GM12878 (cell line): ENCODE data around the gene MIAT. TPM values are rescaled to one million over a fixed set of nuclear protein-coding genes. Genes with fewer than 3 reads are reported as not detected.

Experiments used
- ATF3 ChIP-seq: IDR thresholded peaks from 2 replicates; pipeline ENCODE4 v1.6.1; 2011; ENCODE audit warnings: low read depth, mild to moderate bottlenecking, low read length, moderate library complexity, borderline replicate concordance; ENCODE audit errors: extremely low read depth
- CBX3 ChIP-seq: fragments of 200-600 bp; sonication (generic); IDR thresholded peaks from 2 replicates; pipeline ENCODE4 v1.6.1; 2016; ENCODE audit warnings: low read depth, borderline replicate concordance
- CEBPB ChIP-seq, 2 experiments: fragments of 150-350 bp in 1 of 2; IDR thresholded peaks; 2 replicates each; pipeline ENCODE4 v1.6.1; 2012 to 2014; ENCODE audit warnings: low read depth in 2 of 2, low read length in 2 of 2, borderline replicate concordance in 1 of 2, inconsistent platforms in 1 of 2
- EP300 ChIP-seq, 2 experiments: fragments of 150-350 bp in 1 of 2; IDR thresholded peaks; 2 replicates each; pipeline ENCODE4 v1.6.1; 2011 to 2012; ENCODE audit warnings: low read depth in 2 of 2, low read length in 2 of 2, borderline replicate concordance in 1 of 2, improper control_type of control experiment in 1 of 2, inconsistent platforms in 1 of 2; ENCODE audit not compliant: control insufficient read depth in 1 of 2
- FOXM1 ChIP-seq: IDR thresholded peaks from 2 replicates; pipeline ENCODE4 v1.6.1; 2012; ENCODE audit warnings: low read depth, mild to moderate bottlenecking, inconsistent platforms, low read length, moderate library complexity
- LARP7 ChIP-seq: fragments of 450-650 bp; IDR thresholded peaks from 2 replicates; pipeline ENCODE4 v1.6.1; 2017; ENCODE audit warnings: mild to moderate bottlenecking
- MYB ChIP-seq: fragments of 150-350 bp; IDR thresholded peaks from 2 replicates; pipeline ENCODE4 v1.6.1; 2014; ENCODE audit warnings: mild to moderate bottlenecking, low read depth, low read length, borderline replicate concordance
- NFIC ChIP-seq: IDR thresholded peaks from 2 replicates; pipeline ENCODE4 v1.6.1; 2012; ENCODE audit warnings: low read depth, mild to moderate bottlenecking, inconsistent platforms, low read length, moderate library complexity
- NFYA ChIP-seq: IDR thresholded peaks from 2 replicates; pipeline ENCODE4 v1.6.1; 2011; ENCODE audit warnings: low read depth, mild to moderate bottlenecking, low read length, improper control_type of control experiment, borderline replicate concordance
- POLR2AphosphoS2 ChIP-seq: IDR thresholded peaks from 2 replicates; pipeline ENCODE4 v1.6.1; 2011; ENCODE audit warnings: low read depth, mild to moderate bottlenecking, low read length, improper control_type of control experiment, moderate library complexity
- SMARCA5 ChIP-seq: fragments of 450-650 bp; IDR thresholded peaks from 2 replicates; pipeline ENCODE4 v1.6.1; 2017; ENCODE audit warnings: mild to moderate bottlenecking
- SRF ChIP-seq, 2 experiments: IDR thresholded peaks; 2 replicates each; pipeline ENCODE4 v1.6.1; 2011; ENCODE audit warnings: low read depth in 2 of 2, low read length in 2 of 2, mild to moderate bottlenecking in 1 of 2, moderate library complexity in 1 of 2
- YBX1 ChIP-seq: fragments of 450-650 bp; IDR thresholded peaks from 2 replicates; pipeline ENCODE4 v1.6.1; 2016; ENCODE audit warnings: antibody characterized with exemption
- ZBTB4 ChIP-seq: fragments of 450-650 bp; formaldehyde crosslinking; IDR thresholded peaks from 2 replicates; pipeline ENCODE4 v1.4.0; 2022; ENCODE audit warnings: mild to moderate bottlenecking, moderate library complexity
- polyA plus RNA-seq, 11 experiments: library from polyadenylated mRNA; depleted of rRNA in 4 of 11; unstranded in 6 of 11; stranded (reverse) in 5 of 11; fragments of >200 nt; fragmentation: Nextera tagmentation in 4 of 11; fragmentation: Illumina TruSeq in 1 of 11; extraction: Ambion mirVana in 4 of 11; extraction: Trizol in 1 of 11; gene quantifications; 1 replicate in 1 of 11; 2 replicates in 10 of 11; pipeline versions ENCODE4 v1.2.1 to v1.2.3, GENCODE V29; 2011 to 2016; ENCODE audit warnings: inconsistent platforms in 2 of 11, missing spikeins in 2 of 11, low read depth in 1 of 11
- total RNA-seq, 4 experiments: library from RNA; depleted of rRNA in 3 of 4; stranded (reverse); fragments of >200 nt in 3 of 4; fragmentation: Illumina TruSeq in 1 of 4; extraction: Trizol in 1 of 4; gene quantifications; 2 replicates each; pipeline versions ENCODE4 v1.2.1 to v1.2.3, GENCODE V29; 2013 to 2021
- TF ChIP-seq, protein P1 (sequence below): fragments of 450-650 bp; IDR thresholded peaks from 2 replicates; pipeline ENCODE4 v1.6.1; 2016; ENCODE audit warnings: mild to moderate bottlenecking, moderate library complexity, borderline replicate concordance
- TF ChIP-seq, protein P2 (sequence below): fragments of 450-650 bp; IDR thresholded peaks from 2 replicates; pipeline ENCODE4 v1.6.1; 2018; ENCODE audit warnings: borderline replicate concordance, mild to moderate bottlenecking; ENCODE audit not compliant: partially characterized antibody

The MIAT gene
- total and polyA plus RNA-seq, 10 of the 15 experiments (the other 5 are each of a cell fraction or from before 2014, with no cell fraction given), result 0.39 to 13.7 (median 4.6) TPM

DNA sequence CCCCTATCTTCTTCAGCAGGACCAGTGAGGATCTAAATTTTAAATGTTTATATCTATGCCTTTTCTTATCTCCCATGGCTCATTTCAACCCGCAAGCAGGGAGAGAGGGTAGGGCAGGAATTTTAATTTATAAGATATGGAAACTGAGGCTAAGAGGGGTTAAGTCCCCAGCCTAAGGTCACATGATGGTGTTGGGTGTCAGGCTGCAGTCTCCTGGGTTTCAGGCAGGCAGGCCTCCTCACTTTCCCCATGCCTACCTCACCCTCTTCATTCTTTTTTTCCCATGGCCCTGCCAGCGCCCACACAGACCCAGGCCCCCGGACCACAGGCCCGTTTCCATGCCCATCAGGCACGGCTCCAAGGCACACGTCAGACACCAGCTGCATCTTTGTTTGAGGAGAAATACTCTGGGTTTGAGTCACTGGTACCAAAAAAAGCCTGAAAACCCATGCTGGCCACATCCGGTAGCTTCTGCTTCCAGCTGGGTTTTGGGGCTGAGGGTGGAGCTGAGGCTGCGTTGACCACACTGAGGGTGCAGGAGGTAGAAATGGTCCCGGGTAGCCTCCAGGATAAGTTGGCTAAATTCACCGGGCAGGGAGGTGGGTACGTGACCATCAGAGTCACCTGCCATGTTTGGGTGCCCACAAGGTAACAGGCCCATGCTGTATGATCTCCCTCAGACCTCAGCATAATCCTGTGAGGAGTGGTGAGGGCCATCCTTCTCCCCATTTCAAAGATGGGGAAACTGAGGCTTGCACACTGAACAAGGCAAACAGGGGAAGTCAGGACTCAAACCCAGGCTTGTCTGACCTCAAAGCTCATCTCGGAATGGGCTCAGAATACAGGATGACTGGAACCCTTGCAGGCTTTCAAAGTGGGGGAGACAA lies 47.1 kb upstream of the MIAT start (continued):
- TF ChIP-seq ZBTB4, result no peak
- TF ChIP-seq NFYA, result no peak
- TF ChIP-seq CBX3, result no peak
- TF ChIP-seq FOXM1, result peak; percentile 99
- TF ChIP-seq ATF3, result peak; percentile 45; the same call in 1 of the 2 replicates
- peak; percentile 98 for TF ChIP-seq NFIC
- TF ChIP-seq MYB, result no peak
- TF ChIP-seq, protein P1, sequence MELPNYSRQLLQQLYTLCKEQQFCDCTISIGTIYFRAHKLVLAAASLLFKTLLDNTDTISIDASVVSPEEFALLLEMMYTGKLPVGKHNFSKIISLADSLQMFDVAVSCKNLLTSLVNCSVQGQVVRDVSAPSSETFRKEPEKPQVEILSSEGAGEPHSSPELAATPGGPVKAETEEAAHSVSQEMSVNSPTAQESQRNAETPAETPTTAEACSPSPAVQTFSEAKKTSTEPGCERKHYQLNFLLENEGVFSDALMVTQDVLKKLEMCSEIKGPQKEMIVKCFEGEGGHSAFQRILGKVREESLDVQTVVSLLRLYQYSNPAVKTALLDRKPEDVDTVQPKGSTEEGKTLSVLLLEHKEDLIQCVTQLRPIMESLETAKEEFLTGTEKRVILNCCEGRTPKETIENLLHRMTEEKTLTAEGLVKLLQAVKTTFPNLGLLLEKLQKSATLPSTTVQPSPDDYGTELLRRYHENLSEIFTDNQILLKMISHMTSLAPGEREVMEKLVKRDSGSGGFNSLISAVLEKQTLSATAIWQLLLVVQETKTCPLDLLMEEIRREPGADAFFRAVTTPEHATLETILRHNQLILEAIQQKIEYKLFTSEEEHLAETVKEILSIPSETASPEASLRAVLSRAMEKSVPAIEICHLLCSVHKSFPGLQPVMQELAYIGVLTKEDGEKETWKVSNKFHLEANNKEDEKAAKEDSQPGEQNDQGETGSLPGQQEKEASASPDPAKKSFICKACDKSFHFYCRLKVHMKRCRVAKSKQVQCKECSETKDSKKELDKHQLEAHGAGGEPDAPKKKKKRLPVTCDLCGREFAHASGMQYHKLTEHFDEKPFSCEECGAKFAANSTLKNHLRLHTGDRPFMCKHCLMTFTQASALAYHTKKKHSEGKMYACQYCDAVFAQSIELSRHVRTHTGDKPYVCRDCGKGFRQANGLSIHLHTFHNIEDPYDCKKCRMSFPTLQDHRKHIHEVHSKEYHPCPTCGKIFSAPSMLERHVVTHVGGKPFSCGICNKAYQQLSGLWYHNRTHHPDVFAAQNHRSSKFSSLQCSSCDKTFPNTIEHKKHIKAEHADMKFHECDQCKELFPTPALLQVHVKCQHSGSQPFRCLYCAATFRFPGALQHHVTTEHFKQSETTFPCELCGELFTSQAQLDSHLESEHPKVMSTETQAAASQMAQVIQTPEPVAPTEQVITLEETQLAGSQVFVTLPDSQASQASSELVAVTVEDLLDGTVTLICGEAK, result peak; percentile 51; the same call in 1 of the 2 replicates
- TF ChIP-seq SMARCA5, result peak; percentile 71
- TF ChIP-seq LARP7, result no peak; the same call in 1 of the 2 replicates
- TF ChIP-seq, protein P2, sequence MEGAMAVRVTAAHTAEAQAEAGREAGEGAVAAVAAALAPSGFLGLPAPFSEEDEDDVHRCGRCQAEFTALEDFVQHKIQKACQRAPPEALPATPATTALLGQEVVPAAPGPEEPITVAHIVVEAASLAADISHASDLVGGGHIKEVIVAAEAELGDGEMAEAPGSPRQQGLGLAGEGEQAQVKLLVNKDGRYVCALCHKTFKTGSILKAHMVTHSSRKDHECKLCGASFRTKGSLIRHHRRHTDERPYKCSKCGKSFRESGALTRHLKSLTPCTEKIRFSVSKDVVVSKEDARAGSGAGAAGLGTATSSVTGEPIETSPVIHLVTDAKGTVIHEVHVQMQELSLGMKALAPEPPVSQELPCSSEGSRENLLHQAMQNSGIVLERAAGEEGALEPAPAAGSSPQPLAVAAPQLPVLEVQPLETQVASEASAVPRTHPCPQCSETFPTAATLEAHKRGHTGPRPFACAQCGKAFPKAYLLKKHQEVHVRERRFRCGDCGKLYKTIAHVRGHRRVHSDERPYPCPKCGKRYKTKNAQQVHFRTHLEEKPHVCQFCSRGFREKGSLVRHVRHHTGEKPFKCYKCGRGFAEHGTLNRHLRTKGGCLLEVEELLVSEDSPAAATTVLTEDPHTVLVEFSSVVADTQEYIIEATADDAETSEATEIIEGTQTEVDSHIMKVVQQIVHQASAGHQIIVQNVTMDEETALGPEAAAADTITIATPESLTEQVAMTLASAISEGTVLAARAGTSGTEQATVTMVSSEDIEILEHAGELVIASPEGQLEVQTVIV, result no peak
- no peak for TF ChIP-seq POLR2AphosphoS2
- TF ChIP-seq EP300 (IDR thresholded peaks at IDR 0.05; ENCODE audit: borderline replicate concordance in 1 of 2, control insufficient read depth in 1 of 2, low read depth in 2 of 2, low read length in 2 of 2), result peak; percentile 99
- TF ChIP-seq CEBPB (IDR thresholded peaks at IDR 0.05; ENCODE audit: borderline replicate concordance in 1 of 2, low read depth in 2 of 2, low read length in 2 of 2), result peak in 1 of 2 experiments; percentile 89; a peak in 1 of 4 replicates
- TF ChIP-seq YBX1, result no peak
- peak in 1 of 2 experiments; percentile 88; a peak in 2 of 4 replicates for TF ChIP-seq SRF (IDR thresholded peaks at IDR 0.05; ENCODE audit: low read depth in 2 of 2, low read length in 2 of 2)
